C4-2B (cell line): Measurements from ENCODE around the gene CDH8.

Experiments used
- CTCF ChIP-seq: fragments of 450-650 bp; conservative IDR thresholded peaks from 2 replicates; pipeline ENCODE4 v1.5.1; 2017; ENCODE audit warnings: mild to moderate bottlenecking
- ZFX ChIP-seq: fragments of 450-650 bp; IDR thresholded peaks from 2 replicates; pipeline ENCODE4 v1.6.1; 2017

- TF ChIP-seq CTCF (no peak), ZFX (no peak)
Measured at GRCh38 chr16:61944004-61944403, 92.2 kb downstream of the CDH8 start.
